Stimulated activated CD8-positive, alpha-beta memory T cell treated with anti-CD3 and anti-CD28 coated beads, Interleukin-15, amount 100 ng/mL, for 48 hours (primary cell): ENCODE data around the gene SSRP1.
"Not testable (repeated sequence)": the region's sequence is repeated elsewhere in the genome, so short reads cannot be mapped to it uniquely, and the experiment has no call there.

ENCODE experiments used
- DNase-seq, 2 donors: peaks; one replicate each; pipeline ENCODE4 v3.0.0-alpha.2; 2020; ENCODE audit warnings: low read depth in 2 of 2

SSRP1 gene, protein sequence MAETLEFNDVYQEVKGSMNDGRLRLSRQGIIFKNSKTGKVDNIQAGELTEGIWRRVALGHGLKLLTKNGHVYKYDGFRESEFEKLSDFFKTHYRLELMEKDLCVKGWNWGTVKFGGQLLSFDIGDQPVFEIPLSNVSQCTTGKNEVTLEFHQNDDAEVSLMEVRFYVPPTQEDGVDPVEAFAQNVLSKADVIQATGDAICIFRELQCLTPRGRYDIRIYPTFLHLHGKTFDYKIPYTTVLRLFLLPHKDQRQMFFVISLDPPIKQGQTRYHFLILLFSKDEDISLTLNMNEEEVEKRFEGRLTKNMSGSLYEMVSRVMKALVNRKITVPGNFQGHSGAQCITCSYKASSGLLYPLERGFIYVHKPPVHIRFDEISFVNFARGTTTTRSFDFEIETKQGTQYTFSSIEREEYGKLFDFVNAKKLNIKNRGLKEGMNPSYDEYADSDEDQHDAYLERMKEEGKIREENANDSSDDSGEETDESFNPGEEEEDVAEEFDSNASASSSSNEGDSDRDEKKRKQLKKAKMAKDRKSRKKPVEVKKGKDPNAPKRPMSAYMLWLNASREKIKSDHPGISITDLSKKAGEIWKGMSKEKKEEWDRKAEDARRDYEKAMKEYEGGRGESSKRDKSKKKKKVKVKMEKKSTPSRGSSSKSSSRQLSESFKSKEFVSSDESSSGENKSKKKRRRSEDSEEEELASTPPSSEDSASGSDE

DNA sequence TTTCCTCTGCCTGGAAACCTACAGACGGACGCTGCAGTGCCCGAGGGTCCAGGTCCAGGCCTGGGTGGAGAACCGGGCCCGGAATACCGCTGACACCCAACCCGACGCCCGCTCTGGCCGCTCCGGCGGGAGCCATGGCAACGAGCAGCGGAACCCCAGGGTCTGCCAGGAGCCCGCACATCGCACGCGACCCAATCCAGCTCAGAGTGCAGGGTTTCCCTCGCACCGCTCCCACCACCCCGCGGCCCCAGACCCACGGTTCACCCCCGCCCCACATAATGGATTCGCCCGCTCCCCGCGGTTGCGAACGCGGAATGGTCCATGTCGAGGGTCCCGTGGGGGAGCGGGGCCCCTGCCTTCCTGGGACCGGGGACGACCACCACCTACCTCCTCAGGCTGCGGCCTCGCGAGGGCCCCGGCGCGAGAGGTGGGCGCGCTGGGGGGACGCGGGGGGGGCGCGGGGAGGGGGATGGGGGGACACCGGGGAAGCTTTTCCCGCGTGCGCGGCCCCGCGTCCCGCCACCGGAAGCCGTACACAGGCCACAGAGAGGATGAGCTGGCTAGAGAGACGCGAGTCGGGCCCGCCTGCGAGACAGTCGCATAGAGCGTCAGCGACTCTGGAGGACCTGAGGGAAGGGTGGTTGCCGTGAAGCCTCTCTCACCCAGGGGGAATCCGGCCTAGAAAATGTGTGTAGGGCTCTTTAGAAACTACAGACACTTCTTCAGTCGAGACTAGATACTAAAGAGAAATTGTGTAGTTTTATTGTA lies at the start of gene SSRP1:
Gene SSRP1 (minus strand): TSS at position 550 of the 768 bp plus-strand sequence. CDS start 771 bp downstream, outside the sequence.
- DNase-seq: peak; percentile 81 to 84

DNA sequence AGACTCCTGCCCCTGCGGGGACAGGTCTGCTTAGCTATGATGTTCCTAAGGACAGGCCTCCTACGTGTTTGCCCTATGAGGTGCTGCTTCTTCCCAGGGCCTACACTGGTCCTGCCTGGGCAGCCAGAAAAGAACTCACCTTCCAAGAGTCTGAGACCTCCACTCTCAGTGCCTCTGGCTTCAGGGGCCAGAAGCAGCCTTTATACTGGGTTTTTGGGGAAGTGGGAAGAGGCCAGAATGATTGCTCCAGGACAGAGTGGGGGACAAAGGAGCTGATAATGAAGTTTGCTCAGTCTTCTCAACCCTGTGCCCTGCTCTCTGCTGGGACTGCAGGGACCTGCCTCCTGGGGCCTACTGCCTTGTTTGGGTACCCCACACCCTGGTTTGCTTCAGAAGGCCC lies 45.3 kb upstream of the SSRP1 start, which contains the start of gene PRG3:
Gene PRG3 (minus strand): TSS at position 176 of the 400 bp plus-strand sequence. CDS start 442 bp downstream, outside the sequence.
- DNase-seq: no peak

DNA sequence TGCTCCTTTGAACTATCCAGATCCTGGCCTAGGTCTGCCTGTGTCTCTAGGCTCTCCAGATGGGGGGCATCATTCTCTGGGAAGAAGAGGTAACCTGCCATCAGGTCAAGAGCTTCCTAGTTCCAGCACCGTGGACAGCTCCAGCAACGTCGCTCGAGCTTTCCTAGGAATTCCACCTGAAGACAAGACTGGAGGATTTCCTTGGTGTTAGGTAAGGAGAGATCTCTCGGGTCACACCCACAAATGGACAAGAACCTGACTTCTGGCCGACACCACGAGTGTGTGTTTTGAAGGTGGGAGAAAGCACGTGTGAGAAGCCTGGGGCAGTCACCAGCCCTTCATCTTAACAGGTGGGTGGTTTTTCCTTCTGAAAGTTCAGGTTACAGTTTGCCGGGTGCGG lies 44.0 kb upstream of the SSRP1 start:
- DNase-seq: no peak

DNA sequence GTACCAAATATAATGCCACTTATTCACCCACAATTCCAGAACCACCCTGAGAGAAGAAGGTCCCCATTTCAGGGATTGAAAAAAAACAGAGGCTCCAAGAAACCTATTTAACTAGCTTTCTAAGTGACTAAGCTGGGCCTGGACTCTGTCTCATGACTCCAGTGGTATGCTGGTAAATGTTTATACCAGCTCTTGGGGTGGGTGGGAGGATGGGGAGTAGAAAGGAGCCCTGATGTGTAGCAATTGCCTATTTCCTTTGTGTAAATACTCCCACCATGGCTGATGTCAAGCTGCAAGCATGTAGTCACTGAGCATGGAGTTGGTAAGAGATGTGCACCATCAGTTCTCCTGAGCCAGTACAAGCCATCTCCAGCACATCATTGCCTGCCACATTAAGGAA lies 42.5 kb upstream of the SSRP1 start:
- DNase-seq: no peak

DNA sequence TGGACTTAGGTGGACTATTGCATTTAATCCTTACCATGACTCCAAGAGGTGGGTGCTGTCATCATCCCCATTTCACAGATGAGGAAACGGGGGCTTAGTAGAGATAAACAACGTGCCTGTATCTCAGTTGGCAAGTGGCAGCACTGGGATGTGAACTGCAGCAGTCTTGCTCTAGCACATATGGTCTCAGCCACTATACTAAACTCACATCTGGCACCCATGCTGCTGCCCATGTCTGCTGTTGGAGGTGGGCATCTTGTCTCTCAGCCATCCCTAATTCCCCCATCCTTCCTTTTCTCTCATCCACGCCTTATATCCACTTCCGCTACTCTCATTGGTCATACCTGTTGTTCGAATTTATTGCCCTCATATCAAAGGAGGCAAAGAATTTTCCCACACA lies 41.4 kb upstream of the SSRP1 start:
- DNase-seq: no peak

DNA sequence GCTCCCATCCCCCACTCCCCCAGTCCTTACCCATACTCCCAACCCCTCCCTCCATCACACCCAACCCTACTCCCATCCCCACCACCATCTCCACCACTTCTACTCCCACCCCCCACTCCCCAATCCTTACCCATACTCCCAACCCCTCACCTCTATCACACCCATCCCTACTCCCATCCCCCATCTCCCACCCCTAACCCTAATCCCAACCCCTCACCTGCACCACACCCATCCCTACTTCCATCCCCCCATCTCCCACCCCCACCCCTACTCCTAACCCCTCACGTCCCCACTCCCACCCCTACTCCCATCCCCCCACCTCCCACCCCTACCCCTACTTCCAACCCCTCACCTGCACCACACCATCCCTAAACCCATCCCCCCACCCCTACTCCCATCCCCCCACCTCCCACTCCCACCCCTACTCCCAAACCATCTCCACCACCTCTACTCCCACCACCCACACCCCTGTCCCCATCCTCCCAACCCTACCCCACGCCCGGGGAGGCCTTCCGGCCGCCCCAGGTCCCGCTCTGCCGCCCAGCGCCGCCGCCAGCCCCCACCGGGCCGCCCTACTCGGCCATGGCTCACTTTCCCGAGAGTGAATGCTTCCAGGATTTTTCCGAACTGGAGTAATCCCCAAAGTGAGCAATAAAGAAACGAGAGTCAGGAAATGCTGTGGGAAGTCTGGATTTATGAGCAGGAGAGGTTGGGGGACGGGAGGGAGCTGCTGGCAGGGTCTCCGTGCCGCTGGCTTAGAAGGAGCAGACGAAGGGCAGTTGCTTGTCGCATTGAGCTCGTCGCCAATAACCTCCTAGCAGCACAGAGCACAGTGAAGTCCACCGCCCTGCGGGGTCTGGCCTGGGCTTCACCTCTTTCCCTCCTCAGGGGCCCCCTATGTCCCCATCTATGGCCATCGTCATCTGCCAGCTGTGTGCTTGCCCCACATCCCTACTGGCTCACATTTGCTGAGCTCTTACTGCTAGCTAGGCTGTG lies 40.7 kb upstream of the SSRP1 start:
- no peak for DNase-seq

DNA sequence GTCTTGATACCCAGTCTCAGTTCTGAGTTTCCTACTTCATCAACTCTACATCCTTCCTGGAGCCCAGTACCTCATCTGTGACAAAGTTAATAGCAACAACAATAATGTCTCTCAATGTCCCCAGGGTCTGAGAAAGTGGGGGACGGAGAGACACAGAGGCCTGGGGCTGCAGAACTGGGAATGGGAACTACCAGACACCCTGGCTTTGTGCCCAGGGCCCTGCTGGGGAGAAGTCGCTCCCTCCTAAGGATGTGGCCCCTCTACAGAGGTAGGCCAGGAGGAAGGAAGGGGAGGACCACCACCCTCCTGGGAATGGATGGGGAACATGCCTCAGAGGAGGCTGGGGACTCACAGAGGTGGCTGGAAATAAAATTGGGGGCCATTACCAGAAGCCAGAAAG lies 39.8 kb upstream of the SSRP1 start:
- no peak for DNase-seq

DNA sequence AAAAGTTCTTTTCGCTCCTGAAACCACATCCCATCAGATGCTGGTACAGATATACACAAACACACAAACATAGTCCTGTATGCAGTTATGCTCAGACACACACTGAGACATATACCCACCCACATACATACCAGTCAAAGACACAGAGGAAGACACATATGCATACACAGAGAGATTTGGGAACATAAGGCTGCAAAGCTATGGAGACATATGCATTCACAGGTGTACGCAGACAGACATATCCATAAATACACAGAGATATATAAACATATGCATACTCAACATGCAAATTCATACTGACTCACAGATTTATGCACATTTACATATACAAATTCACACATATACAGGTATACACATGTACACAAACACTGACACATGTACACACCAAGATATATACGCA lies 39.3 kb upstream of the SSRP1 start:
- DNase-seq: no peak

DNA sequence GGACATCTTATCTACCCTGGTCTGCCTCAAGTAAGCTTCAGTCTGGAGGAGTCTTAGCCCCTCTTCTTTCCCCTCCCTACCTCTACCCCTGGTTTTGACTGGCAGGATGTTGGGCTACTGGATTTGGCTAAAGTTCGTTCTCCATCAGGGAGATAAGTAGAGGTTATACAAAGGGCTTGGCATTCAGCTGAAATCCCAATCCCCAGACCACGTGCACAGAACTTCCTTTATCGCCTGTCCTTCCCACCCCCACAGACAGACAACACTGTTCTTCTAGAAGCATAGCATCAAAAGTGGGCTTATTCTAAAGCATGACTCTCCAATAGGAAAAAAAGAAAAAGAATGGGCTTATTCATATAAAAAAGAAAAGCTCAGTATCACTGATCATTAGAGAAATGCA lies 37.5 kb upstream of the SSRP1 start:
- no peak for DNase-seq

DNA sequence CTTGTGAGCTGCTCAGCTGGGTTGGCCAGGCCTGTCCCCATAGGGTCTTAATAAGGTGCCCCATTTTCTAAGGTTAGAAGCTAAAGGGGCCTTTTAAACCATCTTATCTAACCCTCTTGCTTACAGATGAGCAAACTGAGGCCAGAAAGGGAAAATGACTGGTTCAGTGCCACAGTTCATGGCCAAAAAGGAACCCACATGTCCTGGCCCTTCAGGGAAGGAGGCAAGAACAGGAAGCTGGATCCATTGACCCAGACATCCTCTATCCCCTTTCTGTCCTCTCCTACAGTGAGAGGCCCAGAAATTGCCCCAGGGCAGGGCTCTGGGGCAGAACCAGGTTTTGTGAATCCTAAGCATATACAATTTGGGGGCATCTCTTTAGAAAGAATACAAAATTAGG lies 35.2 kb upstream of the SSRP1 start:
- DNase-seq: no peak

DNA sequence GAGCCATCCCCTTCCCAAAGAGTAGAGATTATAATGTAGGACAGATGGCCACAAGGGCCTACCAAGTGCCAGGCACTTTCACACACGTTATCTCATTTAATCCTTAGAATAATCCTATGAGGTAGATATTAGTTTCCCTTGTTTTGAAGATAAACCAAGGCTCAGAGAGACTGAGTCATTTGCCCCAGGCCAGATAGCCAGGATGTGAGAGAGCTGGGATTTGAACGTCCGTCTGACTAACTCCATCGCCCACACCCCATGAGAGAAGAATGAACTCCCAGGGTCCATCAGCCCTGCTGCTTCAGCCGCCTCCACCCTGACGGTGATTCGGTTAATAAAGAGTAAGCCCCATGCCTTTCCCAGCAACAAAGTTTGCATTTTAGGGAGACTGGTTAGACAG lies 34.6 kb upstream of the SSRP1 start:
- DNase-seq: no peak

DNA sequence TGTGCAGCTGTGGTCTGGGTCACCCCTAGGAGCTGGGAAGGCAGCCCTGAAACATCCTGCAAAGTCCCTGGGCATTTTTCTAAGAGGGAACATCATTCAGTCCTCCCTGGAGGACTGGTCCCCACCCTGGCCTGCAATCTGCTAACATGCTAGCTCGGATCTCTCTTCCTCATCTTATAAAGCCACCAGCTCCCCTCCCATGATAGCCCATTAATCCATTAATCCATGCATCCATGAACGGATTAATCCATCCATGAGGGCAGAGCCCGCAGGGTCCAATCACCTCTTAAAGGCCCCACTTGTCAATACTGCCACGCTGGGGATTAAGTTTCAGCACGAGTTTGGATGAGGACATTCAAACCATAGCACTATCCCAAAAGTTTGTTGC lies 33.1 kb upstream of the SSRP1 start:
- no peak for DNase-seq

DNA sequence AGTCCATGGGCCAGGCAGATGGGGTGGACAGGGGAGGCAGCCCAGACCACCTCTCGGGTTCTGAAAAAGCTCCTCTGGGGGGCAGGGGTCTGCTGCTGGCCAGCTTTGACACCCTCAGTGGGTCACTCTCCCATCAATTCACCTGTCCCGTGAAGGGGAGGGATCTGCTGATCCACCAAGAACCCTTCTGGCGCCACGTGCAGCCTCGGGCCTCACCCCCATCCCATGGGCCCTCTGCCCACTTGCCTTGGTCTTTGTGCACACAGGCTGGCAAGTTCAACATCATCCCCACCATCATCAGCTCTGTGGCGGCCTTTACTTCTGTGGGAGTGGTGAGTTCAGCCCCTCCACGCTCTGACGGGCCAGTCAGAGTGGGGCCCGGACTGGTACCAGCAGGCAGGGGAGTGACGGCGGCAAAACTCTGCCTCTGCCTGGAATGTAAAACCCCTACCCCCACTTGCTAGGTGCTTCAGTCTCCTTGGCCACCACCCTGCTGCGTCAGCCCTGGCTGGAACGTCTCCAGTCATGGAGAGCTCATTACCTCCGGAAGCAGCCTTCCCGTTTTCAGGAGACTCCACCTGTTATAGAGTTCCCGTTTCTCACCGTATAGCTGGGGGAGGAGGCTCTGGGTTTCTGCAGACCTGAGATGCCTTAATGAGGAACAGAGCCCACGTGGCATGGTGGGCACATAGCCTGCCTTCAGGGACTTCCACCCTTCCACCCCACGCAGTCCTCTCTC lies 32.6 kb upstream of the SSRP1 start:
- no peak for DNase-seq

DNA sequence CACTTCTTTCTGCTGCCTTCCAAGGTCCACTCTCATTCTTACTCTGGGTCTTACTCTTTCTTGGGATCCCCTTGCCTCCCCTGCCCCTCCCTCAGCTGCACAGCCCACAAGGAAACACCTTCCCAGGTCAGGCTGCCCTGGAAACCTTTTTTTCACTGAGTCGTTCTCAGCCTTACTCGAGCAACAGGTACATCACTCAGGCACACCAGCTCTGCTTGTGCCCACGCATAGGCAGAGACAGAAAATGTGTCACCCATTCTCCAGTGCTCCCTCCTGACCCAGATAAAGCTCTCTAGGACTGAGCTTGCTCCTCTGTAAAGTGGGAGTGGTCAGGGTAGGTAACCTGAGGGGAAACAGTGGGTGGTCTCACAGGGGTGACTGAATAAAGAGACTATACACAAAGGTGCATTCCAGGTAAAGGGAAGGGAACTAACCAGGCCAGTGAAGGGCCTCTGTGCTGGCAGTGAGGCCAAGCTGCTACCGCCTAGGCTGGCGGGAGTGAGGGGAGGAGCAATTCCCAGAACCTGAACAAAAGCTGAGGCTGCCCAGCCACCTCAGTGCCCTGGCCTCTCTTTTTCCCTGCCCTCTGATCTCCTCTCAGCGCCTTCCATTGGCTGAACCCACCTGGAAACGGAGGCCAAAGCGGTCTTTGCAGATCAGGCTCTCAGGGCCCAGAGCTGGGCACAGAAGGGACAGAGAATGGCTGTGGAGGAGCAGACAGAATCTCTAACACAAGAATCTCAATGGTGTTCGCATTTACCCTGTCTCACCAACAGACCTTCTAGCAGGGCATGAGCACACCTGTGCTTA lies 29.4 kb upstream of the SSRP1 start:
- no peak for DNase-seq

DNA sequence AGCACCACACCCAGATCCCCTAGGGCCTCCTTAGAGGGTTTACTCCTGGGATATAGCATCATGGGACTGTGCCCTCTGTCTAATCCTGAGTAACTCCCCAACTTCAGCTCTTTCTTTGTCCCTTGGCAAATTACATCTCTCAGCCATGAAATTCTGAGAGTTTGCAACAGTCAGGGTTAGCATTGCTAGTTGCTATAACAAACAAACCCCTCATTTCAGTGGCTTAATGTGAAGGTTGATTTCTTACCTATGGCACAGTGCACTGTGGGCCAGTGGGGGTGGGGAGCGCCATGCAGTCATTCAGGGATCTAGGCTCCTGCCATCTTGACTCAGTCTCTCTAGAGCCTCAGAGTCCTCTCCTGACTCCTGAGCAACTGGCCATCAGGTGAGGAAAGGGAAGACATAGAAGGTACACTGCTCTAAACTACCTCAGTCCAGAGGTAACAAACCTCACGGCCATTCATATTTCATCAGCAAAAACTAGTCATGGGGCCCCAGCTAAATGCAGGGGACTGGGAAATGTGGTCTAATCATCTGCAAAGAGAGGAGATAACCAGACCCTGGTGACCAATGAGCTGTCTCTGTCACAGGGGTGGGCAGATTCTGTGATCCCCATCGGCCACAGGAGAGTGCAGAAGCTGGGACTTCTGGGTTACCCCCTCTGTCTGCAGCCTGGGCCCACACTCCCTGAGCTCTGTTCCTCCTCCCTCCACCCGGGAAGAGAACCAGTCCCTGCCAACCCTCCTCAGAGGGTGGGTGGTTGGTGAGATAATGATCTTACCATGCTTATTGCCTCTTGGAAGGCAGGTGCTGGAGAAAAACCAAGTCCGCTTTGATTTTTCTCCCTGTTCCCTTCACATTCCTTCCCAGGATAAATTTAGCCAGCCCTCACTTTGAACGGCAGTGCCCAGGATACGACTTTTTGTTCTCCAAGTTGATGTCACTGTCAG lies 27.7 kb upstream of the SSRP1 start:
- DNase-seq: no peak

DNA sequence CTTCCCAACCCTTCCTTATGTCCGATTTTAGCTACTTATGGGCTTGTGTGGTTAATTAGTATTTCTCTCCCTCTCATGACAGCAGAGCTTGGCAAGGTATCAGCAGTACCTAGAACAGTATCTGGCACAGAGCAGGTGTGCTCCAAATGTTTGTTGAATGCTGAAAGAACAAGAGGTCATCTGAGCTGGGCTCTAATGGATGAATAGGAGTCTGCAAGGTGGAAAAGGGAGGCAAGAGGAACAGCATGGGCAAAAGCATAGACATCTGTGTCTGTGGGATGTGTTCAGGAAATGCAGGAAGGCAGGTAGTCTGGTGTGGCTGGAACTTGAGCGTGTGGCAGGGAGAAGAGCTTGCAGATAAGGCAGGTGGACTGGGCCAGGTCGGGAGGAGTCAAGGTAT lies 26.2 kb upstream of the SSRP1 start:
- no peak for DNase-seq

DNA sequence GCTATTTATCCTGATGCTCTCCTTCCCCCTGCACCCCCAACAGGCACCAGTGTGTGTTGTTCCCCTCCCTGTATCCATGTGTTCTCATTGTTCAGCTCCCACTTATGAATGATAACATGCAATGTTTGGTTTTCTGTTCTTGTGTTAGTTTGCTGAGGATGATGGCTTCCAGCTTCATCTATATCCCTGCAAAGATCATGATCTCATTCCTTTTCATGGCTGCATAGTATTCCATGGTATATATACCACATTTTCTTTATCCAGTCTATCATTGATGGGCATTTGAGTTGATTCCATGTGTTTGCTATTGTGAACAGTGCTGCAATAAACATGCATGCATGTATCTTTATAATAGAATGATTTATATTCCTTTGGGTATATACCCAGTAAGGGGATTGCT lies 25.7 kb upstream of the SSRP1 start:
- not testable (repeated sequence) for DNase-seq

DNA sequence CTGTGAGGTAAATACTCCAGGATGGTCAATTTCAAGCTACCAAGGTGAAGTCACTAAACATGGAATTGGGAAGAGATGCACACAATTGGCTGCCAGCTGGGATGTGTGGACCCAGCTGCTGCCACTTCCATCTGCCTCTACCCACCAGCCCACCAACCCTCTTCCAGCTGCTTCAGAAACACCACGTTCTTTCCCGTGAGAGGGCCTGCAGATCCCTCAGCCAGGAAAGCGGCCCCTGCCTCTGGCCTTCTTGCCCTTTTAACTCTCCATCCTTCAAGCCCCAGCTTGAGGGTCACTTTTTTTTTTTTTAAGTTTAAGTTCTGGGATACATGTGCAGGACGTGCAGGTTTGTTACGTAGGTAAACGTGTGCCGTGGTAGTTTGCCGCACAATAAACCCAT lies 25.3 kb upstream of the SSRP1 start:
- DNase-seq: no peak
